Upper lobe of left lung (tissue), 4 donors: ENCODE results near the gene ZNF584.

ENCODE experiments used
- CTCF ChIP-seq, 6 experiments: fragments of 450-650 bp in 4 of 6; fragments of 200-600 bp in 2 of 6; sonication (generic) in 2 of 6; IDR thresholded peaks; one replicate each; pipeline ENCODE4 v1.5.1; 2016 to 2019; ENCODE audit warnings: antibody characterized with exemption in 6 of 6
- EP300 ChIP-seq, 4 donors: sonication (generic); formaldehyde crosslinking; IDR thresholded peaks; one replicate each; pipeline ENCODE4 v1.5.1; 2017; ENCODE audit warnings: antibody characterized with exemption in 4 of 4, control low read depth in 2 of 4
- POLR2A ChIP-seq, 4 donors: fragments of 450-650 bp; IDR thresholded peaks; one replicate each; pipeline ENCODE4 v1.5.1; 2016 to 2017; ENCODE audit warnings: antibody characterized with exemption in 4 of 4, mild to moderate bottlenecking in 2 of 4

- TF ChIP-seq CTCF (IDR thresholded peaks at IDR 0.05) (no peak), POLR2A (IDR thresholded peaks at IDR 0.05) (peak in 3 of 4 donors; percentile 67 to 89 (median 81)), EP300 (IDR thresholded peaks at IDR 0.05) (peak in 1 of 4 donors; percentile 26)
Measured at GRCh38 chr19:58400916-58401839, 7.3 kb upstream of the ZNF584 start.
